Right forelimb (tissue), 1 donor: Measurements from ENCODE around the gene PKP4.
"Not testable (repeated sequence)": the region's sequence is repeated elsewhere in the genome, so short reads cannot be mapped to it uniquely, and the experiment has no call there.

ENCODE experiments used
- DNase-seq: peaks from one replicate; pipeline ENCODE4 v3.0.0-alpha.2; 2018

PKP4 gene, protein sequence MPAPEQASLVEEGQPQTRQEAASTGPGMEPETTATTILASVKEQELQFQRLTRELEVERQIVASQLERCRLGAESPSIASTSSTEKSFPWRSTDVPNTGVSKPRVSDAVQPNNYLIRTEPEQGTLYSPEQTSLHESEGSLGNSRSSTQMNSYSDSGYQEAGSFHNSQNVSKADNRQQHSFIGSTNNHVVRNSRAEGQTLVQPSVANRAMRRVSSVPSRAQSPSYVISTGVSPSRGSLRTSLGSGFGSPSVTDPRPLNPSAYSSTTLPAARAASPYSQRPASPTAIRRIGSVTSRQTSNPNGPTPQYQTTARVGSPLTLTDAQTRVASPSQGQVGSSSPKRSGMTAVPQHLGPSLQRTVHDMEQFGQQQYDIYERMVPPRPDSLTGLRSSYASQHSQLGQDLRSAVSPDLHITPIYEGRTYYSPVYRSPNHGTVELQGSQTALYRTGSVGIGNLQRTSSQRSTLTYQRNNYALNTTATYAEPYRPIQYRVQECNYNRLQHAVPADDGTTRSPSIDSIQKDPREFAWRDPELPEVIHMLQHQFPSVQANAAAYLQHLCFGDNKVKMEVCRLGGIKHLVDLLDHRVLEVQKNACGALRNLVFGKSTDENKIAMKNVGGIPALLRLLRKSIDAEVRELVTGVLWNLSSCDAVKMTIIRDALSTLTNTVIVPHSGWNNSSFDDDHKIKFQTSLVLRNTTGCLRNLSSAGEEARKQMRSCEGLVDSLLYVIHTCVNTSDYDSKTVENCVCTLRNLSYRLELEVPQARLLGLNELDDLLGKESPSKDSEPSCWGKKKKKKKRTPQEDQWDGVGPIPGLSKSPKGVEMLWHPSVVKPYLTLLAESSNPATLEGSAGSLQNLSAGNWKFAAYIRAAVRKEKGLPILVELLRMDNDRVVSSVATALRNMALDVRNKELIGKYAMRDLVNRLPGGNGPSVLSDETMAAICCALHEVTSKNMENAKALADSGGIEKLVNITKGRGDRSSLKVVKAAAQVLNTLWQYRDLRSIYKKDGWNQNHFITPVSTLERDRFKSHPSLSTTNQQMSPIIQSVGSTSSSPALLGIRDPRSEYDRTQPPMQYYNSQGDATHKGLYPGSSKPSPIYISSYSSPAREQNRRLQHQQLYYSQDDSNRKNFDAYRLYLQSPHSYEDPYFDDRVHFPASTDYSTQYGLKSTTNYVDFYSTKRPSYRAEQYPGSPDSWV

GRCh38 chr2:158456309-158457066 is at the start of gene PKP4, which contains the start of gene CCDC148:
Gene PKP4, plus strand, starts transcription at chr2:158456952. Its CDS starts 76,233 bp downstream, at chr2:158533185.
Gene CCDC148, minus strand, starts transcription at chr2:158456753. Its CDS starts 314 bp downstream, at chr2:158456439.
- peak; percentile 92 for DNase-seq

GRCh38 chr2:158407031-158407430 is 49.7 kb upstream of the PKP4 start:
- DNase-seq: no peak

DNA sequence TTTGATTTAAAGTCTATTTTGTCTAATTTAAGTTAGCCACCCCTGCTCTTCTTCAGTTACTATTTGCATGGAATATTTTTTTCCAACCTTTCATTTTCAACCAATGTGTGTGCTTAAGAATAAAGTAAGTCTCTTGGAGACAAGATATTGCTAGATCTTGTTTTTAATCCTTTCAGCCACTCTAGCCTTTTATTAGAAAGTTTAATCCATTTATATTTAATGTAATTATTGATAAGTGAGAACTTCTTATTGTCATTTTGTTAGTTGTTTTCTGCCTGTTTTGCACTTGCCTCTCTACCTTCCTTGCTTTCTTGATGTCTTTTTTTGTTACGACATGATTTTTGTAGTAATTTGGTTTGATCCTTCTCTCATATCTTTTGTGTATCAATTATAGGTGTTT is 46.6 kb upstream of the PKP4 start:
- no peak for DNase-seq

- DNase-seq: no peak
Measured at GRCh38 chr2:158411748-158412147, 45.0 kb upstream of the PKP4 start.

DNA sequence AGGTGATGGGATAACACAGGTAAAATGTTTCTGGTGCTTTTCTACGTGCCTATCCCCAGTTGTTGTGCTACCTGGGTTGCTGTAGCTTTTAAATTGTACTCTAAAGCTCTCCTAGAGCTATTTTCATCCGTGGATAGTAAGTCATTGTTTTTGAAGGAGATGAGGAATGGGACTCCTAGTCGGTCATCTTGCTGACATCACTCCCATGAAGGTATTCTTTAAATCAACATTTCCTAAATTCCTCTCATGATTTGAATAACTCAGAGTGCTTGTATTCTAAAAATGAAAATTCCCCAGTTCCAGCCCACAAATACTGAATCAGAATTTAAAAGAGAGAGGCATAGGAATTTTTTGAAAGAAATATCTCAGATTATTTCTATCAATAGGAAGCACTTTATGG is 44.5 kb upstream of the PKP4 start:
- DNase-seq: no peak

GRCh38 chr2:158413581-158413980 is 43.2 kb upstream of the PKP4 start:
- DNase-seq: no peak

DNA sequence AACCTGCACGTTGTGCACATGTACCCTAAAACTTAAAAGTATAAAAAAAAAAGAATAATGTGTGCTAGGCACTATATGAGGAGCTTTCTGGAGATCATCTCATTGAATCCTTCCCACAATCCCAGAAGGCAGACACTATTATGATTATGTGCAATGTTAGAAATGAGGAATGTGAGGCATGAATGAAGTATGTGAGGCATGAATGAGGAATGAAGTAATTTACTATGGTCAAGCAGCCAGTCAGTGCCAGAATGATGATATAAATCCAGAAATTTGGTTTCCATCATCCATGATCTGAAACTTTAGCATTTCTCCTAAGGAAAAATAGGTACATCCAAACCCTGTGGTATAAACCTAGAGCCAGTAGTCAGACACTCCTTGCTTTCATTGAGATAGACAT is 42.2 kb upstream of the PKP4 start:
- DNase-seq: no peak

DNA sequence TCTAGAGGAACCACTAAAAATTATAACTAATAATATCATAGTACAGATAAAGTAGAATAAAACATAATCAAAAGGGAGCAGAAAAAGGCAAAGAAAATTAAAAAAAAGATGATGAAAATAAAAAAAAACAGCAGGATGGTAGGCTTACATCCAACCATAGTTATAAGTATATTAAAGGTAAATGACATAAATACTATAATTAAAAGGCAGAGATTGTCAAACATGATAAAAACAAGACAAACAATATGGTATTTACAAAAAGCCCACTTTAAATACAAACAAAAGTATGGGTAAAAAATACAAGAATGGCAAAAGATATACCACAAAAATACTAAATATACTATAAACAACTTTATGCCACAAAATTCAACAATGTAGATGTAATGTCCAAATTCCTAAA is 24.6 kb upstream of the PKP4 start:
- DNase-seq: no peak

GRCh38 chr2:158433716-158434115 is 23.0 kb upstream of the PKP4 start:
- not testable (repeated sequence) for DNase-seq

DNA sequence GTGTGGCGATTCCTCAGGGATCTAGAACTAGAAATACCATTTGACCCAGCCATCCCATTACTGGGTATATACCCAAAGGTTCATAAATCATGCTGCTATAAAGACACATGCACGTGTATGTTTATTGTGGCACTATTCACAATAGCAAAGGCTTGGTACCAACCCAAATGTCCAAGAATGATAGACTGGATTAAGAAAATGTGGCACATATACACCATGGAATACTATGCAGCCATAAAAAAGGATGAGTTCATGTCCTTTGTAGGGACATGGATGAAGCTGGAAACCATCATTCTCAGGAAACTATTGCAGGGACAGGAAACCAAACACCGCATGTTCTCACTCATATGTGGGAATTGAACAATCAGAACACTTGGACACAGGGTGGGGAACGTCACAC is 17.7 kb upstream of the PKP4 start:
- not testable (repeated sequence) for DNase-seq

DNA sequence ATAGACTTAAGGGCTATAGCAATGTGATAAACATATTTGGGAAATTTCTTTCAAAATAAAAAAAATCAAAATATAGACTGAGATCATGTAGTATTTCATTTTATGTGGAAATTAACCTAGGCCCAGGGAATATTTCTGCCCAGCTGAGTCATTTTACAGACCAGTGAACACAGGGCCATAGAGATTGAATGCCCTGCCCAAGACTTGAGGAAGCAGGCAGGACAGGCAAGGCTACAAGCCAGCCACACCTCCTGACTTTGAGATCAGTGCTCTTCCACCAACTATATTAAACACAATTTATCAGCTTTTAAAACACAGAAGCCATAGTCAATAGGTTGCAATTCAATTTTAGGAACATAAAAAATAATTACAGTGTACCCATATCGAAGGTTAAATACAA is 13.1 kb upstream of the PKP4 start:
- DNase-seq: no peak

GRCh38 chr2:158457092-158457825 is 507 bp downstream of the PKP4 start:
- DNase-seq: peak; percentile 82

DNA sequence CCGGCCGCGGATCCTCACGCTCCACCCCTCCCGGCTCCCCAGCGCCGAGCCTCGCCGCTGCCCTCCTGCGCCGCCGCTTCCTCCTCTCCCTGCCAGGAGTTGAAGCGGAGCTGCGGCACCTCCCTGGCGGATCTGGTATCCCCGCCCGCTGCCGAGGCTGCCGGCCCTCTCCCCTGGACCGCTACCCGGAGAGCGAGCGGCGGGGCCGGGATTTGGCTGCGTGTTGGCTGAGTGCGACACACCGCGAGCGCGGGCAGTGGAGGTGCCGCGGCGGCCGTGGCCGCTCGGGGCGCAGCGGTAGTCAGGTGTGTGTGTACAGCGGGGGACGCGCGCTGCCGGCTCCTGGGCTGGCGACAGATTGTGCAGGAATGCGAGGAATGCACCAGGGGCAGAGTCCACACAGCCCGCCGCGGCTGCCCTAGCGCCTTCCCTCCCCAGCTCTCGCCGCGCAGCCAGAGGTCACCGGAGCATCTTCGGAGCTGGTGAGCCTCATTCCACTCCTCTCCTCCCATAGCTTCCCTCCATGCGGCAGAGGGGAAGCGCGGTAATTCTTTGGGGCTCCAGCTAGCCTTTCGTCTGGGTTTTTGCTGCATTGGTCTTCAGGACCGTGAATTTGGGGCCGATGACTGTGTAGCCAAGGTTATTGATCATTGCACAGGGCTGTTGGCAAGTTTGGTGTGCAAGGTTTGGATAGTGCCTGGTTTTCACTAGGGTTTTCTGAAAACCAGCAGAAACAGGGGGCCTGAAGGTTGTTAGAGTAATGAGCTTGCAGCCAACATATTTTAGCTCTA is 1.3 kb downstream of the PKP4 start:
- DNase-seq: no peak

DNA sequence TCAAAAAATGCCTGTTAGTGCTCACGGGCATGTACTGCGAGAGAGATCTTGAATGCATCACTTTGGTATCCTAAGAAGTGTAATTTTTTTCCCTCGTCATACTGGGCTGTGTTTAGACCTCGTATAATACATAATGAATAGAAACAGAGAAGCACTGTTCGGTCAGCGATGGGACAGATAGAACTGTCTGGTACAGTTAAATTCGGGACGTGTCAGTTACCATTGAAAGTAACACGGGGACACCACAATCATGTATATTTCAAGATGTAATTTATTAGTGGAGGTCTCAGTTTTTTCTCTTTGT is 1.8 kb downstream of the PKP4 start:
- DNase-seq: no peak

- DNase-seq: no peak
Measured at GRCh38 chr2:158459161-158460003, 2.6 kb downstream of the PKP4 start.

DNA sequence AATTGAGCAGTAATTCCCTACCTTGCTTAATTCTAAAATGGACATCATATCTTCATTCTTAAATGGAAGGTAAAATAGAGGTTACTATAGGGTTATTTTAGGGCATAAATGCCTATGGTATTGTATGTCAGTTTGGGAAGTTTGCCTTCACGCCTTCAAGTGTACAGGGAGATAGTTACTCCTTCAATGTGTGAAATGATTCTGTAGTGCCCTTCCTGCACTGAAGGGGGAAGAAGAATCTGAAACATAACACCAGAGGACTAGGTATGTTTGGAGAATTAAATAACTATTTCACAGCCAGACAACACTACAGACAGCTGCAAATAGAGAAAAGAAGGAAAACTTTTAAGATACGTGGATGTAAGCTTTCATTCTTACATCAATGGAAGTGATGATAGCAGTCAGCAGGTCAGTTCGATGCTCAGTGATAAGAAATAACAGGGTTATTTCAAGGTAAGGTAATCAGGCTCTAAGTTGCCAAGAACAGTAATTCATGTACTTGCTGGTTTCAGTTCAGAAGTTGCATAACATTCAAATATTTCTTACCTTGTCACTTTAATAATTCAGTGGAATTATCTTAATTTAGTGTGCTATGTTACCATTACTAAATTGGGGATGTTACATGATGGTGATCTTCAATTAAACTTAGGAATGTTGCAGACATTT is 4.0 kb downstream of the PKP4 start:
- no peak for DNase-seq

- no peak for DNase-seq
Measured at GRCh38 chr2:158463496-158464095, 6.8 kb downstream of the PKP4 start.

GRCh38 chr2:158464426-158465281 is 7.9 kb downstream of the PKP4 start:
- no peak for DNase-seq
